Smooth muscle cell of trachea (primary cell): ENCODE results near the gene PRR23C. TPM values are rescaled to one million over a fixed set of nuclear protein-coding genes. Genes with fewer than 3 reads are reported as not detected.

ENCODE experiments used
- total RNA-seq: library from RNA; depleted of rRNA; stranded (reverse); fragments of >200 nt; gene quantifications from 2 replicates; pipeline ENCODE4 v1.2.1, GENCODE V29; 2014

The PRR23C gene
- total RNA-seq = not detected in 2 replicates

GRCh38 chr3:139044366-139045210, at the start of gene PRR23C:
Gene PRR23C (minus strand): TSS chr3:139044892. CDS start chr3:139044620, 272 bp downstream.

GRCh38 chr3:139020868-139021234, 23.8 kb downstream of the PRR23C start, which contains the start of gene PRR23B:
Gene PRR23B (minus strand): TSS chr3:139020926. CDS start chr3:139020661, 265 bp downstream.

GRCh38 chr3:139006051-139006716, 38.5 kb downstream of the PRR23C start, which contains the start of gene PRR23A:
Gene PRR23A (minus strand): TSS chr3:139006268. CDS start chr3:139006268, 0 bp downstream.

Other genes with a start within 250 kb of the PRR23C start
- gene PIK3CB, start 210.0 kb downstream of the PRR23C start, total RNA-seq = 13.6 and 16.1 TPM in 2 replicates
- not detected in 2 replicates for gene FOXL2, start 97.8 kb downstream of the PRR23C start, total RNA-seq
- not detected in 2 replicates for gene FOXL2NB, start 97.7 kb downstream of the PRR23C start, total RNA-seq
- not detected in 2 replicates for gene PRR23A, start 38.6 kb downstream of the PRR23C start, total RNA-seq
- gene PRR23B, start 24.0 kb downstream of the PRR23C start, total RNA-seq = not detected in 2 replicates